ENCODE measurements around the gene MCHR1.
"Not testable (repeated sequence)": the region's sequence is repeated elsewhere in the genome, so short reads cannot be mapped to it uniquely, and the experiment has no call there.

MCHR1 gene

GRCh38 chr22:40719599-40719998 is 40.3 kb downstream of the MCHR1 start:
- no peak for TF ChIP-seq CTCF (IDR thresholded peaks at IDR 0.05)
- no peak overlapping the region for H3K27ac ChIP-seq
- no peak for DNase-seq (ENCODE audit: low spot score)
- no peak overlapping the region for H3K4me3 ChIP-seq

GRCh38 chr22:40720156-40720537 is 40.9 kb downstream of the MCHR1 start:
- H3K27ac ChIP-seq; H3K4me3 ChIP-seq; DNase-seq (ENCODE audit: low spot score): not testable (repeated sequence)

GRCh38 chr22:40720538-40721256 is 41.4 kb downstream of the MCHR1 start:
- no peak overlapping the region for H3K4me3 ChIP-seq
- H3K27ac ChIP-seq: no peak overlapping the region
- TF ChIP-seq CTCF (IDR thresholded peaks at IDR 0.05): no peak
- DNase-seq (ENCODE audit: low spot score): no peak

GRCh38 chr22:40721266-40721665 is 42.0 kb downstream of the MCHR1 start:
- TF ChIP-seq CTCF (IDR thresholded peaks at IDR 0.05): no peak
- Histone ChIP-seq H3K27ac (no peak overlapping the region), H3K4me3 (no peak overlapping the region)
- DNase-seq (ENCODE audit: low spot score): no peak

- H3K4me3 ChIP-seq: no peak overlapping the region
- DNase-seq (ENCODE audit: low spot score): no peak
- TF ChIP-seq CTCF (IDR thresholded peaks at IDR 0.05): no peak
- H3K27ac ChIP-seq: no peak overlapping the region
Measured at GRCh38 chr22:40723396-40723933, 44.2 kb downstream of the MCHR1 start.

GRCh38 chr22:40726514-40726913 is 47.2 kb downstream of the MCHR1 start:
- no peak for DNase-seq (ENCODE audit: low spot score)
- H3K4me3 ChIP-seq: no peak overlapping the region
- H3K27ac ChIP-seq: no peak overlapping the region
- TF ChIP-seq CTCF (IDR thresholded peaks at IDR 0.05): no peak

GRCh38 chr22:40727070-40727963 is 48.0 kb downstream of the MCHR1 start:
- no peak overlapping the region for H3K4me3 ChIP-seq
- no peak for DNase-seq (ENCODE audit: low spot score)
- no peak overlapping the region for H3K27ac ChIP-seq
- no peak for TF ChIP-seq CTCF (IDR thresholded peaks at IDR 0.05)

All from coronary artery (tissue), 2 donors.